H9 (cell line): ENCODE data around the gene COMMD1. TPM values are rescaled to one million over a fixed set of nuclear protein-coding genes. Genes with fewer than 3 reads are reported as not detected.

ENCODE experiments used
- DNase-seq: peaks from one replicate; pipeline ENCODE4 v3.0.0-alpha.2; 2017
- H2AFZ ChIP-seq: one replicate; pipeline ENCODE4 v1.6.1; 2013; ENCODE audit warnings: mild to moderate bottlenecking, low read length, control low read depth, moderate library complexity
- H2AK5ac ChIP-seq: 2 replicates; pipeline ENCODE4 v1.6.1; 2013; ENCODE audit warnings: low read length, control low read depth, mixed read lengths; ENCODE audit not compliant: insufficient read length
- H2BK120ac ChIP-seq: one replicate; pipeline ENCODE4 v1.6.1; 2013; ENCODE audit warnings: low read depth, mild to moderate bottlenecking, low read length, control low read depth, inconsistent platforms; ENCODE audit not compliant: poor library complexity, severe bottlenecking
- H2BK12ac ChIP-seq: 2 replicates; pipeline ENCODE4 v1.6.1; 2013; ENCODE audit warnings: low read length, control low read depth, mixed read lengths, low read depth; ENCODE audit not compliant: insufficient read length
- H2BK15ac ChIP-seq: 2 replicates; pipeline ENCODE4 v1.6.1; 2013; ENCODE audit warnings: low read depth, low read length, control low read depth
- H2BK20ac ChIP-seq: one replicate; pipeline ENCODE4 v1.6.1; 2013; ENCODE audit warnings: low read depth, mild to moderate bottlenecking, low read length, control low read depth, inconsistent platforms; ENCODE audit not compliant: poor library complexity, severe bottlenecking
- H2BK5ac ChIP-seq: 2 replicates; pipeline ENCODE4 v1.6.1; 2013; ENCODE audit warnings: low read length, control low read depth, mixed read lengths; ENCODE audit not compliant: insufficient read length
- H3K14ac ChIP-seq: 2 replicates; pipeline ENCODE4 v1.6.1; 2013; ENCODE audit warnings: low read length, control low read depth; ENCODE audit not compliant: insufficient read depth
- H3K18ac ChIP-seq: 2 replicates; pipeline ENCODE4 v1.6.1; 2013; ENCODE audit warnings: low read depth, mild to moderate bottlenecking, mixed read lengths, low read length, control low read depth; ENCODE audit not compliant: insufficient read length
- H3K23ac ChIP-seq: 2 replicates; pipeline ENCODE4 v1.6.1; 2013; ENCODE audit warnings: low read length, control low read depth, mixed read lengths, low read depth; ENCODE audit not compliant: insufficient read length
- H3K23me2 ChIP-seq: 2 replicates; pipeline ENCODE4 v1.6.1; 2013; ENCODE audit warnings: low read depth, mild to moderate bottlenecking, mixed read lengths, low read length, control low read depth; ENCODE audit not compliant: insufficient read length, poor library complexity, severe bottlenecking
- H3K27ac ChIP-seq: 2 replicates; pipeline ENCODE4 v1.5.1; 2013; ENCODE audit warnings: low read length, control low read depth, mixed read lengths, low read depth; ENCODE audit not compliant: insufficient read length
- H3K27me3 ChIP-seq: 2 replicates; pipeline ENCODE4 v1.6.1; 2013; ENCODE audit warnings: low read length, control low read depth, inconsistent platforms; ENCODE audit not compliant: insufficient read depth
- H3K4ac ChIP-seq: 2 replicates; pipeline ENCODE4 v1.6.1; 2013; ENCODE audit warnings: low read depth, mild to moderate bottlenecking, control low read depth, inconsistent platforms, low read length, moderate library complexity
- H3K4me1 ChIP-seq: 2 replicates; pipeline ENCODE4 v1.6.1; 2013; ENCODE audit warnings: low read length, control low read depth, inconsistent platforms; ENCODE audit not compliant: insufficient read depth
- H3K4me2 ChIP-seq: 2 replicates; pipeline ENCODE4 v1.6.1; 2013; ENCODE audit warnings: low read length, control low read depth, mixed read lengths; ENCODE audit not compliant: insufficient read length, insufficient read depth
- H3K56ac ChIP-seq: 2 replicates; pipeline ENCODE4 v1.6.1; 2013; ENCODE audit warnings: low read depth, mild to moderate bottlenecking, mixed read lengths, low read length, control low read depth; ENCODE audit not compliant: insufficient read length
- H3K79me1 ChIP-seq: 2 replicates; pipeline ENCODE4 v1.6.1; 2013; ENCODE audit warnings: low read depth, mild to moderate bottlenecking, moderate library complexity, low read length, control low read depth, inconsistent platforms; ENCODE audit not compliant: insufficient read depth, poor library complexity, severe bottlenecking
- H3K79me2 ChIP-seq: 2 replicates; pipeline ENCODE4 v1.6.1; 2013; ENCODE audit warnings: low read length, control low read depth, inconsistent platforms; ENCODE audit not compliant: insufficient read depth
- H3K9ac ChIP-seq: 2 replicates; pipeline ENCODE4 v1.6.1; 2013; ENCODE audit warnings: low read length, control low read depth, mixed read lengths; ENCODE audit not compliant: insufficient read length; ENCODE audit errors: extremely low read depth
- H3K9me3 ChIP-seq: one replicate; pipeline ENCODE4 v1.6.1; 2013; ENCODE audit warnings: low read depth, low read length, inconsistent platforms; ENCODE audit not compliant: control insufficient read depth
- H3T11ph ChIP-seq: one replicate; pipeline ENCODE4 v1.6.1; 2013; ENCODE audit warnings: mild to moderate bottlenecking, low read length, control low read depth, inconsistent platforms
- H4K20me1 ChIP-seq: one replicate; pipeline ENCODE4 v1.6.1; 2013; ENCODE audit not compliant: control insufficient read depth, insufficient read length, insufficient read depth
- H4K5ac ChIP-seq: 2 replicates; pipeline ENCODE4 v1.6.1; 2013; ENCODE audit warnings: low read depth, mild to moderate bottlenecking, mixed read lengths, low read length, control low read depth; ENCODE audit not compliant: insufficient read length
- H4K8ac ChIP-seq: replicated peaks from 2 replicates; pipeline ENCODE4 v1.6.1; 2013; ENCODE audit warnings: low read length, control low read depth, mixed read lengths, low read depth; ENCODE audit not compliant: insufficient read length
- H4K91ac ChIP-seq: 2 replicates; pipeline ENCODE4 v1.6.1; 2013; ENCODE audit warnings: low read depth, mild to moderate bottlenecking, moderate library complexity, mixed read lengths, low read length, control low read depth; ENCODE audit not compliant: insufficient read length
- H3K27ac Mint-ChIP-seq, 3 experiments: 2 replicates in 2 of 3; 3 replicates in 1 of 3; pipeline ENCODE4 v1.8.0; 2020 to 2021; ENCODE audit warnings: mixed read lengths in 3 of 3, mild to moderate bottlenecking in 1 of 3, moderate library complexity in 1 of 3
- H3K27me3 Mint-ChIP-seq: 2 replicates; pipeline ENCODE4 v1.8.0; 2021; ENCODE audit warnings: low read depth, mild to moderate bottlenecking, moderate library complexity, mixed read lengths
- H3K36me3 Mint-ChIP-seq, 3 experiments: 2 replicates in 2 of 3; 3 replicates in 1 of 3; pipeline ENCODE4 v1.8.0; 2020 to 2021; ENCODE audit warnings: low read depth in 3 of 3, mixed read lengths in 3 of 3; ENCODE audit not compliant: insufficient read depth in 1 of 3
- H3K4me1 Mint-ChIP-seq, 2 experiments: 2 replicates each; pipeline ENCODE4 v1.8.0; 2020; ENCODE audit warnings: mixed read lengths in 2 of 2
- H3K4me3 Mint-ChIP-seq, 2 experiments: 2 replicates in 1 of 2; 3 replicates in 1 of 2; pipeline ENCODE4 v1.8.0; 2020 to 2021; ENCODE audit warnings: mild to moderate bottlenecking in 2 of 2, mixed read lengths in 2 of 2, moderate library complexity in 1 of 2
- H3K9me3 Mint-ChIP-seq, 2 experiments: 2 replicates in 1 of 2; 3 replicates in 1 of 2; pipeline ENCODE4 v1.8.0; 2020; ENCODE audit warnings: mild to moderate bottlenecking in 2 of 2, mixed read lengths in 2 of 2, moderate library complexity in 1 of 2
- WGBS: extraction: QIAGEN DNeasy Blood & Tissue Kit; methylation state at CpG from one replicate; pipeline ENCODE4 v1.1.7; 2013; ENCODE audit warnings: missing lambda C conversion rate, low lambda C conversion rate, mixed read lengths; ENCODE audit not compliant: insufficient read length; ENCODE audit errors: extremely low coverage; 5-methylcytosine and 5-hydroxymethylcytosine counted together
- total RNA-seq: library from RNA; stranded (reverse); gene quantifications from 2 replicates; pipeline ENCODE4 v1.2.1, GENCODE V29; 2021
- TF ChIP-seq, protein P1 (sequence below): fragments of 200-600 bp; sonication (generic); conservative IDR thresholded peaks from 3 replicates; pipeline ENCODE4 v1.8.0; 2021; ENCODE audit warnings: antibody characterized with exemption, mild to moderate bottlenecking

The COMMD1 gene
- total RNA-seq, 1 experiment from 2014 or later, result 31.5 TPM

GRCh38 chr2:62054916-62055450, 149.5 kb downstream of the COMMD1 start:
- Histone ChIP-seq H2BK20ac (no peak overlapping the region), H2BK120ac (no peak overlapping the region), H3K4me1 (no peaks in the 10 kb centered on the region; the same call in 1 of the 2 replicates), H4K91ac (no peak overlapping the region), H4K5ac (no peak overlapping the region), H2AFZ (no peak overlapping the region), H2BK15ac (no peak overlapping the region), H4K8ac (no peak overlapping the region), H3K79me1 (no peaks in the 10 kb centered on the region), H4K20me1 (no peaks in the 10 kb centered on the region), H3K23me2 (no peaks in the 10 kb centered on the region), H3K79me2 (no peaks in the 10 kb centered on the region), H3K4me2 (no peak overlapping the region), H3K27me3 (no peaks in the 10 kb centered on the region), H3K14ac (no peak overlapping the region), H3K9ac (no peak overlapping the region), H2AK5ac (no peak overlapping the region), H2BK12ac (no peak overlapping the region), H3K27ac (no peak overlapping the region), H3K4ac (no peak overlapping the region), H3K9me3 (no peaks in the 10 kb centered on the region), H2BK5ac (no peak overlapping the region), H3K18ac (no peak overlapping the region), H3K56ac (no peak overlapping the region), H3T11ph (no peak overlapping the region), H3K23ac (no peak overlapping the region)
- Mint-ChIP-seq H3K27me3 (no peaks in the 10 kb centered on the region), H3K4me1 (peaks cover 18 to 23% of the 10 kb centered on the region in 2 experiments), H3K4me3 (no peak overlapping the region), H3K27ac (no peak overlapping the region), H3K36me3 (peaks cover 0 to 2% (median 0%) of the 10 kb centered on the region in 3 experiments; a peak in 1 of 7 replicates), H3K9me3 (no peaks in the 10 kb centered on the region)
- no peak for DNase-seq
- TF ChIP-seq, protein P1, sequence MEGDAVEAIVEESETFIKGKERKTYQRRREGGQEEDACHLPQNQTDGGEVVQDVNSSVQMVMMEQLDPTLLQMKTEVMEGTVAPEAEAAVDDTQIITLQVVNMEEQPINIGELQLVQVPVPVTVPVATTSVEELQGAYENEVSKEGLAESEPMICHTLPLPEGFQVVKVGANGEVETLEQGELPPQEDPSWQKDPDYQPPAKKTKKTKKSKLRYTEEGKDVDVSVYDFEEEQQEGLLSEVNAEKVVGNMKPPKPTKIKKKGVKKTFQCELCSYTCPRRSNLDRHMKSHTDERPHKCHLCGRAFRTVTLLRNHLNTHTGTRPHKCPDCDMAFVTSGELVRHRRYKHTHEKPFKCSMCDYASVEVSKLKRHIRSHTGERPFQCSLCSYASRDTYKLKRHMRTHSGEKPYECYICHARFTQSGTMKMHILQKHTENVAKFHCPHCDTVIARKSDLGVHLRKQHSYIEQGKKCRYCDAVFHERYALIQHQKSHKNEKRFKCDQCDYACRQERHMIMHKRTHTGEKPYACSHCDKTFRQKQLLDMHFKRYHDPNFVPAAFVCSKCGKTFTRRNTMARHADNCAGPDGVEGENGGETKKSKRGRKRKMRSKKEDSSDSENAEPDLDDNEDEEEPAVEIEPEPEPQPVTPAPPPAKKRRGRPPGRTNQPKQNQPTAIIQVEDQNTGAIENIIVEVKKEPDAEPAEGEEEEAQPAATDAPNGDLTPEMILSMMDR, result no peak
- no CpG with 5 or more reads among the region's 3 CpGs for WGBS
